ENCODE data around the gene DEFB123.
A peak's percentile ranks its signal among the peaks of the same experiment; 100 is the strongest.

The DEFB123 gene

DNA sequence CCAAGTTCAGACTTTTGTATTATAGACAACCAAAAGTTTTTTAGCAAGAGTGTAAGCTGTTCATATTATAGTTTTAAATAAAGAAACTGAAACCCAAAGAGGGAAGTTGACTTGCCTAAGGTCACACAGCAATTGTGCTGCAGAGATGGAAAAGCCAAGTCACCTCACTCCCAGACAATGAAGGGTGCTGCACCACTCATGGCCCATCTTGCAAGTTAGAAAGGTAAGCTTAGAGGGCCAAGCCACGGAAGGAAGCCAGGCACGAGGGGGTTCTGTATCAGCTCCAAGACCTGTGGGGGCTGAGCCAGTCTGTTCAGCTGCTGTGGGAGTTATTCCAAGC is 33.6 kb downstream of the DEFB123 start:
- no peak for DNase-seq (ENCODE audit: low spot score)

DNA sequence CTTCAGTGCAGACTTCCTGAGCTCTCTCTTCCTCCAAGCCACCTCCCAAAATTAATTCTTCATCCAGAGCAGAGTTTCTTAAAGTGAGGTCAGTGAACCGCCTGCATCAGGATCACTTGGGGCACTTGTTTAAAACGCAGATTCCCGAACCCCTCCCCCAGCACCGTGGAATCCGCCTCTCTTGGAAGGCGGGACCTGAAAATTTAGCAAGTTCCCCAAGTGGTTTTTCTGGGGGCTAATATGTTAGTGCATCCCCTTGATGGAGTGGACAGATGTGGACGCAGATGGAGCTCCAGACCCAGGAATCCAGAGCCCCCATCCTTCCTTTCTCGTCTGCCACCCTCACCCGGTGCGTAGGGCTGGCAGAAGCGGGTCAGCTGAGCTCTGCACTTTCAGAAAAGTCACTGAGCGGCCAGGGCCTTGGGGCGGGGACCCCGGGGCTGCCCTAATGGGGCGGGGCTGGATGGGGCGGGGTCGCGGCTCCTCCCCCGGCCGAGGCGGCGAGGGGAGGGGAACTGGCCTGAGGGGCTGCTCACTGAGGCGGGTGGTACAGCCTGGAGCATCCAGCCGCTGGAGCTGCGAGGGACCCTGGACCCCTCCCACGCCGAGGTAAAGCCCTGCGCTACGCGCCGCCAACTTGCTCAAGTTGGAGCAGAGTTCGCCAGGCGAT is 34.5 kb downstream of the DEFB123 start, which contains the start of the genes DEFB124 and REM1:
Gene DEFB124 (minus strand): TSS at position 370 of the 670 bp plus-strand sequence. CDS start 2,114 bp downstream, outside the sequence.
Gene REM1 (plus strand): TSS at position 531 of the 670 bp plus-strand sequence. CDS start 1,158 bp downstream, outside the sequence.
- no peak for DNase-seq (ENCODE audit: low spot score)

DNA sequence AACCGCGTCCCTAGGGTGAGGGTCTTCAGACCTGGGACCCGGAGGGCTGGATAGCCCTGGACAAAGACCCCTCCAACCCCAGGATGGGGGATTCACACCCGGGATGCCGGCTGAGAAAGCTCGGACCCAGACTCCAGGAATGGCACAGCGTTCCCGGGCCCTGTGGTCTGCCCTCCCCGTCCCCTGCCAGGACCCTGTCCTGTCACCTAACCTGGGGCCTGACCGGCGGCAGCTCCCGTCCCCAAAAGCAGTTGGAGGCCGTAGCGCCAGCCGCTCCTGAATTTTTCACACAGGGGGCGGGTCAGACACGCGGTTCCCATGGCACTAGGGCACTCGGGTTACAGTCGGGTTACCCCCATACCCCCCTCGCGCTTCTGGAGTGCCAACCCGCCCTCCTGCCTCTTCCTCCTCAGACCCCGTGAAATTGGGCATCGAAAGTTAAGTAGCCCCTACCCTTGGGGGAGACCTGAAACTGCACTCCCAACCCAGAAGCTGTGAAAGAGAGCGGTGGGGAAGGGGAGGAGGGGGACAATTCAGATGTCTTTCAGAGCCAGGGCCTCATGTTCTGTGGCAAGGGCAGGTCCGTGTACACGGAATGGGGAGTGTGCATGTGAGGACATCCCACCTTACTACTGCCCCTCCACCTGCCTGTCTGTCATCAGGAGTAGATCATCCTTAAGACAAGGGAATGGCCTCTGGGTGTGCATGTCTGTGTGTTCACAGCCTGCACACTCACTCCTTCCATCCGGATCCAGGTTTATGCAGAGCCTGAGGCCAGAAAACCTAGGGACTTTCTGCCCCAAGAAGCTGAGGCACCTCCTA is 35.3 kb downstream of the DEFB123 start:
- DNase-seq (ENCODE audit: low spot score), result no peak

DNA sequence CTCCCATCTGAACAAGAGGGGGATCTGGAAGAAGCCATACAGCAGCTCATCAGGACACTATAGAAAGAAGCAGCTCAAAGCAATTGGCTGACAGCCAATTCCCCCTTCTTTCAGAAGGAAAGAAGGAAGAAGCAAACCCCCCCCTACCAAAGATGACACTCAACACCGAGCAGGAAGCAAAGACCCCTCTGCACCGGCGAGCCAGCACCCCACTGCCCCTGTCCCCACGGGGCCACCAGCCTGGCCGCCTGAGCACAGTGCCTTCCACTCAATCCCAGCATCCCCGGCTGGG is 35.8 kb downstream of the DEFB123 start:
- no peak for DNase-seq (ENCODE audit: low spot score)

DNA sequence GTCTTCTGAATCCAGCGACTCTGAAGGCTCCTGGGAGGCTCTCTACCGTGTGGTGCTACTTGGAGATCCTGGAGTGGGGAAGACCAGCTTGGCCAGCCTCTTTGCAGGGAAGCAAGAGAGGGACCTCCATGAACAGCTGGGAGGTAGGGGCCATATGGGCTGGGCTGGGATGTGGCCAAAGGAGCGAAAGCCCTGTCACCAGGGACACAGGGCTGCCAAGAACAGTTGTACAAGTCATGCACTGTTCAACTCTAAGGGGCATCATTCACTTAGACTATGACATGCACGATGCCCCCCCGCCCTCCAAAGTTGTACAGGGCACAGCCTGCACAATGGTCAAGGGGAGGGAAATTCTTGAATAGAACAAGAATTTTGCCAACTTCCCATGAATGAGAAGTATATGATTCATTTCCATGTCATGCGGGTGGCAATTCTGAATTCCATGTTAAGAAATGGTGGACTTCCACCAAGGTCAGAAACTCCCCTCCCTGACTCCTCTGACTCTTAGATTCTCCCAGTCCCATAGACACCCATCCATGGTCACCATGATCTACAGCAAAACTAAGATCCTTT is 36.3 kb downstream of the DEFB123 start:
- DNase-seq (ENCODE audit: low spot score), result no peak

DNA sequence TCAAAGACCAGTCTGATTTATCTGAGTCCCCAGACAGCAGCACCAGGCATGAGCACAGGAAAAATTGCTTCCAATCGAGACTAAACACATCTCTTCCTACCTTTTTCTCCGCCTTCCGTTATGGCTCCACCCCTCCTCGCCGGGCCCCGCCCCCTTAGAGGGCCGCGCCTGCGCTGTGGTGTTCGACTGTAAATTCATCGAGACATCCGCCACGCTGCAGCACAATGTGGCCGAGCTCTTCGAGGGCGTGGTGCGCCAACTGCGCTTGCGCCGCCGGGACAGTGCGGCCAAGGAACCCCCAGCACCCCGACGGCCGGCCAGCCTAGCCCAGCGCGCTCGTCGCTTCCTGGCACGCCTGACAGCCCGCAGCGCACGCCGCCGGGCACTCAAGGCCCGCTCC is 43.6 kb downstream of the DEFB123 start:
- DNase-seq (ENCODE audit: low spot score), result no peak

DNA sequence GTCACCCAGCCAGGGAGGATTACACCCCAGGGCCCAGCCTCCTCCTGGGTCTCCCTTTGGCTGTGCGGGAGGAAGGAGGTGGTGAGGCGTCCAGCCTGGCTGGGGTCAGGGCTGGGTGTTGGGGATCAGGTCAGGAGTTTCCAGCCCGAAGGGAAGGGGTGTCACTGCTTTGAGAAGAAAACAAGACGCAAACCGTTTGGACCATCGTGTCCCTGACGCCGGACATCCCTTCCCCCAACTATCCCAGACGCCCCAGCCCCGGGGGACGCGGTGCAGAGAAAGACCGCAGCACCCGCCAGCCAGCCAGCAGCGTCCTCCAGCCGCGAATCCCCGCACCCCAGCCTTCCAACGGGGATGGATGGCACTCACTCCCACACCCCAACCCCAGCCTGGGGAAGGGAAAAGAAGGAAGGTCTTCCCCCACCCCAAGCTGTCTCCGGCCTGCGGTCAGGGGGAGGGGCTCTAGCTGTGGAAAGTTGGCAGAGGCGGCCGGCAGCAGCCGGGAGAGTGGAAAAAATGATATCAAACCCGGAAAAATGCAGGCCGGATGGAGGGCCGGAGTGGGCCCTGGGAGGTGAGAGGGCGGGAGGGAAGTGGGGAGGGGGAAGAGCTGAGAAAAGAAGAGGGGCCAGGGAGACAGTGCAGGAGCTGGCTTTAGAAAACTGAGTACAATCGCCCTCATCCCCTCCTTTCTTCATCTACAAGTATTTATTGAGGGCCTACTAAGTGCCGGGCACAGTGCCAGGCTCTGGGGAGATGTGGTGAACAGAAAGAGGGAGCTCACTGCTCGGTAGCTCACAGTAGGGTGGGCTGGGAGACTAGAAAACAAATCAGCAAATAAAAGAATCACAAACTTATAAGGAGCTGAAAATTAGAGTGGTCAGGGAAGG is 45.3 kb downstream of the DEFB123 start:
- peak; percentile 60 for DNase-seq (ENCODE audit: low spot score)

DNA sequence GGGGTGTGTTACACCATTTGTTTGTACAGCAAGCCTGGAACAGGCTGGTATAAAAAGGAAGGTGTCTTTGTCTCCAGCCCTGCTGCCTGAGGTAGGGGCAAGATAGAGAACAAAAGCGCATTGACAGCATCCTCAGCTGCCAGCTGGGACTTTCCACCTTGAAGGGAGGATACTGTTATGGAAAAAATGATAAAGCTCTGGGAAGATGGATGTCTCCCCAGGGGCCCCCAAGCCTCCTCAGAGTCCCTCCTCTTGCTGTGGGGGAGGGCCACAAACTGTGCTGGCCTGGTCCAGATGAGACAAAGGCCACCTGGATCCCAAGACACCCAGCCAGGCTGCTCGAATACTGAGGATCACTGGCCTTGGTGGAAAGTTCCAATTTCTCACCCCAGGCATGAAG is 47.7 kb downstream of the DEFB123 start:
- no peak for DNase-seq (ENCODE audit: low spot score)

DNA sequence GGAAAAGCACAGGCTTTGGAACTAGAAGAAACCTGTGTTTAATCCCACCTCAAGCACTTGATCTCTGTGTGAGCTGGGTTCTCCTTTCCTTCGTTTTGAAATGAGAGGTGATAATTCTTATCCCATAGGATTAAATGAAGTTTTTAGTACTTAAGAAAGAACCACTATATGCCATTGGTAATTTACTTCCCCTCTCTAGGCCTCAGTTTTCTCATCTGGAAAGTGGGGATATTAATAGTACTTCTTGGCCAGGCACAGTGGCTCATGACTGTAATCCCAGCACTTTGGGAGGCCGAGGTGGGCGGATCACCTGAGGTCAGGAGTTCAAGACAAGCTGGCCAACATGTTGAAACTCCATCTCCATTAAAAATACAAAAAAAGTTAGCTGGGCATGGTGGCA is 48.7 kb downstream of the DEFB123 start:
- no peak for DNase-seq (ENCODE audit: low spot score)

DNA sequence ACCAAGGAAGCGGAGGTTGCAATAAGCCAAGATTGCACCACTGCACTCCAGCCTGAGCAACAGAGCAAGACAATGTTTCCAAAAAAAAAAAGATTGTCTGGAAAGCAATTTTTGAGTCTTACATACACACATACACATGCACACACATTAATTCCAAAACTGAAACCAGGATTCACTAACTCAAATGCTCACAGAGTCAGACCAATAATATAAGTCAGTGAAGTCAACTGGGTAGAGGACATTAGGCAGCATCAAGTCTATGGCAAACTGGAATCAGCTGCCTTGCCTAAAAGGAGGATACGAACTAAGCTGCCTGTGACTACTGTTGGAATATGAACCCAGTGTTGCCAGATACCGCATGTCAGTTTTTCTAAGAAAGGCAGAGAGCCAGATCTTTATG is 50.3 kb downstream of the DEFB123 start:
- no peak for DNase-seq (ENCODE audit: low spot score)

DNA sequence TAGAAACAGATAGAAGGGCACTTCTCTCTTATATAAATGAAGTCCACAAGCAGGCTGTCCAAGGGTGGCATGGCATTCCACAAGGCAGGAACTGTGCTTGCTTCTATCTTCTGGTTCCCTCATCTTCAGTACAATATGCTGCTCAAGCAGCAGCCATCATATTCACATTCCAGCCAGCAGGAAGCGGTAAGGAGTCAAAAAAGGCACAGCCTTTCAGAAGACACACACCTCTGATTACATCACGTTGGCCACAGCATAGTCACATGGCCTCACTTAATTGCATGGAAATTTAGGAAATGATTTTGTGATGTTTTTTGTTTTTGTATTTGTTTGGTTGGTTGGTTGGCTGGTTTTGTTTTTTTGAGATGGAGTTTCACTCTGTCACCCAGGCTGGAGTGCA is 53.7 kb downstream of the DEFB123 start:
- peak; percentile 51 for DNase-seq (ENCODE audit: low spot score)

DNA sequence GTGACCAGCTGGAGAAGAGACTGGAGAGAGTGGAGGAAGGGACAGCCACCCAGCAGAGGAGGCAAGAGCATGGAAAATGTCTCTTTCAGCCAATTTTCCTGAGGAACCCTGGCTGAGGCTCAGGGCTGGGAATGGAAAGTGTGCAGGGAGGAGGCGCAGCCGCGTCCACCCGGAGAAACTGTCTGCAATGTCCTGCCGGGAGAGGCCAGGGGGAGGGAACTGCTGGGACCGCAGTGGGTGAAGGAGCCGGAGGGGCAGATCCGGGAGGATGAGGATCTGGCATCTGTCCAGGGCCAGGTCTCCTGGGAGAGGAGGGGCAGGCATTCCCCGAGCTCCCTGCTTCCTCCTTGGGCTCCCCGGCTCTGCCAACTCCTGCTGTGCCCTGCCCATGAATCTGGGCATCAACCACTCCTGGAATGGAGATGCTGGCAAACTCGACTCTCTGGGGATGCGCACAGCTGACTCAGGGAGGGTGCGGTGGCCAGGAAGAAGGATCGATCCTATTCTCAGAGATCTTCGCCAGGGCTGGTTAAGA is 56.4 kb downstream of the DEFB123 start:
- peak; percentile 55 for DNase-seq (ENCODE audit: low spot score)

DNA sequence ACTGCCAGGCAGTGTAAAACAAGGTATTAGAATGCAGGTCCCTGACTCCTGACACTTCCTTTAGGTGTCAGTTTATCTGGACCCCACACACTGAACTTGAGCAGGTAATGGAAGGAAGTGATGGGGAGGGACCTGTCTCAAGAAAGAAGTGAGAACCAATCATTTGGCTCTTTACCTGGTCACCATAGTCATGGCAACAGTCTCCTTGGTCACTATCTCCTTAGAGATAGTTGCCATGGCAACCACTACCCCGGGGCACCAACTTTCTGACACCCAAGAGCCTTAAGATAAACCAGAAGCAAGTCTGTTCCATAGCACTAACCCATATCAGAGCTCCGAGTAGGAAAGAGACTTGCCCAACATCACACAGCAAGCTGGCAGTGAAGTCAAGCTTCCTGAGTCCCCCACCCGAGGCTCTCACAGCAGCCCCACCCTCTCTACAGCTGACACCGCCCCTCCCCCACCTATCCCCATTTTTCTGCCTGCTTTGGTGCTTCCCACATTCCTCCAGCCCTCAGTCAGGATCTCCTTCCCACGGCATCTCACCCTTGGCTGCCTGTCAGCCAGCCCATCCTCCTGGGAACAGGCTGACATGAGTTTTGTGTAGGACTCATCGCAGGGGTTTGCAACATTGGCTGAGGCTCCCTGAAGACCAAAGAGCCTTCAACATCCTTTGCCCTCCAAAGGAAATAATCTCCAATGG is 57.6 kb downstream of the DEFB123 start:
- peak; percentile 86 for DNase-seq (ENCODE audit: low spot score)
